Measurements from ENCODE around the gene KIF12. TPM values are rescaled to one million over a fixed set of nuclear protein-coding genes. Genes with fewer than 3 reads are reported as not detected.
"Not testable (repeated sequence)": the region's sequence is repeated elsewhere in the genome, so short reads cannot be mapped to it uniquely, and the experiment has no call there.

KIF12 gene
- total and polyA plus RNA-seq, 2 donors (not counting 3 experiments of a cell fraction or from before 2014, with no cell fraction given) = 0.46 to 0.97 TPM

GRCh38 chr9:114128759-114129158, 29.7 kb upstream of the KIF12 start:
- H3K4me2 ChIP-seq (ENCODE audit: insufficient read depth, low read length); H3K4me1 ChIP-seq (ENCODE audit: control insufficient read depth, extremely low read depth, insufficient read depth, low read length); FAIRE-seq; H3K9me3 ChIP-seq (replicated peaks; ENCODE audit: control insufficient read depth, insufficient read depth, low read length); H3K4me3 ChIP-seq (replicated peaks in 1 of 3; ENCODE audit: insufficient read depth in 1 of 3, low read depth in 1 of 3, low read length in 3 of 3); H3K9me1 ChIP-seq (replicated peaks; ENCODE audit: control insufficient read depth, extremely low read depth, insufficient read depth, low read length); POLR2A ChIA-PET; dilution Hi-C loops (cut with MboI; ENCODE audit: extremely low pct_ligation_motif_present, low sequenced_read_pairs); H3K79me2 ChIP-seq (ENCODE audit: control insufficient read depth, insufficient read depth, low read length); H3K36me3 ChIP-seq (ENCODE audit: control insufficient read depth in 2 of 2, extremely low read depth in 1 of 2, insufficient read depth in 2 of 2, low read length in 2 of 2); H4K20me1 ChIP-seq (replicated peaks; ENCODE audit: control insufficient read depth, extremely low read depth, insufficient read depth, low read length); BruUV-seq (replicated peaks); H3K27ac ChIP-seq (ENCODE audit: insufficient read depth, low read depth, low read length); H3K9ac ChIP-seq (replicated peaks; ENCODE audit: extremely low read depth, insufficient read depth, low read length); intact Hi-C loops (cut with micrococcal nuclease); H2AFZ ChIP-seq (ENCODE audit: low read depth, low read length); DNase-seq (ENCODE audit: low read depth, low spot score): not testable (repeated sequence)
- peaks cover 16 to 32% of the 10 kb centered on the region in 2 experiments for H3K27me3 ChIP-seq (ENCODE audit: control insufficient read depth in 2 of 2, insufficient read depth in 2 of 2, low read length in 2 of 2)
- CTCF ChIA-PET = interaction anchor here (1.3 to 1.7 kb wide), 2 partner anchors 20 to 162 kb away, joined by 4 to 5 read pairs; no protein-coding TSS in a partner anchor

GRCh38 chr9:114126247-114127060, 27.4 kb upstream of the KIF12 start:
- no peak overlapping the region for H3K27ac ChIP-seq (ENCODE audit: insufficient read depth, low read depth, low read length)
- H4K20me1 ChIP-seq (replicated peaks; ENCODE audit: control insufficient read depth, extremely low read depth, insufficient read depth, low read length) = no peaks in the 10 kb centered on the region
- H3K36me3 ChIP-seq (ENCODE audit: control insufficient read depth in 2 of 2, extremely low read depth in 1 of 2, insufficient read depth in 2 of 2, low read length in 2 of 2) = no peaks in the 10 kb centered on the region
- H3K9ac ChIP-seq (replicated peaks; ENCODE audit: extremely low read depth, insufficient read depth, low read length) = no peak overlapping the region
- H3K4me3 ChIP-seq (replicated peaks in 1 of 3; ENCODE audit: insufficient read depth in 1 of 3, low read depth in 1 of 3, low read length in 3 of 3) = no peak overlapping the region
- dilution Hi-C loops (cut with MboI; ENCODE audit: extremely low pct_ligation_motif_present, low sequenced_read_pairs) (no loop called here), intact Hi-C loops (cut with micrococcal nuclease) (no loop called here)
- DNase-seq (ENCODE audit: low read depth, low spot score) (no peak), FAIRE-seq (no peak)
- H3K4me2 ChIP-seq (ENCODE audit: insufficient read depth, low read length) = no peak overlapping the region
- TF ChIP-seq CTCF (IDR thresholded peaks at IDR 0.05; ENCODE audit: extremely low read depth in 1 of 2, insufficient read depth in 1 of 2, low read depth in 1 of 2, low read length in 2 of 2) = no peak
- no peak for TF ChIP-seq JUN (IDR thresholded peaks at IDR 0.05; ENCODE audit: borderline replicate concordance, insufficient read depth, insufficient read length, low read depth)
- no peak for TF ChIP-seq MYC (IDR thresholded peaks at IDR 0.05; ENCODE audit: low read depth, low read length)
- no peak for TF ChIP-seq EZH2 (IDR thresholded peaks at IDR 0.05; ENCODE audit: borderline replicate concordance, low read depth, low read length, severe bottlenecking)
- no peak for TF ChIP-seq FOS (IDR thresholded peaks at IDR 0.05; ENCODE audit: borderline replicate concordance, insufficient read depth, low read length)
- TF ChIP-seq GATA2 (IDR thresholded peaks at IDR 0.05; ENCODE audit: insufficient read depth, insufficient read length, low read depth, low read length) = no peak
- TF ChIP-seq MAX (IDR thresholded peaks at IDR 0.05; ENCODE audit: insufficient read depth, insufficient read length) = no peak
- H3K9me1 ChIP-seq (replicated peaks; ENCODE audit: control insufficient read depth, extremely low read depth, insufficient read depth, low read length) = no peaks in the 10 kb centered on the region
- H3K9me3 ChIP-seq (replicated peaks; ENCODE audit: control insufficient read depth, insufficient read depth, low read length) = no peaks in the 10 kb centered on the region
- peaks cover 14 to 27% of the 10 kb centered on the region in 2 experiments for H3K27me3 ChIP-seq (ENCODE audit: control insufficient read depth in 2 of 2, insufficient read depth in 2 of 2, low read length in 2 of 2)
- no peaks in the 10 kb centered on the region for H3K4me1 ChIP-seq (ENCODE audit: control insufficient read depth, extremely low read depth, insufficient read depth, low read length)
- BruUV-seq (replicated peaks) = no TSS peak
- ChIA-PET POLR2A (no interaction called here), CTCF (interaction anchor here (0.9 to 2.2 kb wide), 3 partner anchors 14 to 44 kb away, joined by 3 to 15 read pairs (median 3); no protein-coding TSS in a partner anchor)
- no peaks in the 10 kb centered on the region for H3K79me2 ChIP-seq (ENCODE audit: control insufficient read depth, insufficient read depth, low read length)
- H2AFZ ChIP-seq (ENCODE audit: low read depth, low read length) = no peak overlapping the region
